Endodermal cell (in vitro differentiated cells): ENCODE results near the gene RNPS1. TPM values are rescaled to one million over a fixed set of nuclear protein-coding genes. Genes with fewer than 3 reads are reported as not detected.

Experiments
- DNase-seq: peaks from one replicate; pipeline ENCODE4 v3.0.0-alpha.2; 2017
- H3K27ac ChIP-seq: 2 replicates; pipeline ENCODE4 v1.5.1; 2013; ENCODE audit warnings: mild to moderate bottlenecking, low read depth, low read length, moderate library complexity
- H3K27me3 ChIP-seq: 2 replicates; pipeline ENCODE4 v1.6.1; 2013; ENCODE audit warnings: mild to moderate bottlenecking, low read length, moderate library complexity; ENCODE audit not compliant: insufficient read depth, control insufficient read depth, poor library complexity, severe bottlenecking
- H3K36me3 ChIP-seq: 2 replicates; pipeline ENCODE4 v1.7.0; 2013; ENCODE audit warnings: mild to moderate bottlenecking, low read length, moderate library complexity; ENCODE audit not compliant: control insufficient read depth, insufficient read depth
- H3K4me1 ChIP-seq: one replicate; pipeline ENCODE4 v1.7.0; 2013; ENCODE audit warnings: low read length; ENCODE audit not compliant: control insufficient read depth, insufficient read depth
- H3K4me3 ChIP-seq: 2 replicates; pipeline ENCODE4 v1.5.1; 2013; ENCODE audit warnings: mild to moderate bottlenecking, low read length, moderate library complexity
- H3K9ac ChIP-seq: 2 replicates; pipeline ENCODE4 v1.6.1; 2013; ENCODE audit warnings: mild to moderate bottlenecking, low read length, moderate library complexity; ENCODE audit not compliant: poor library complexity, severe bottlenecking; ENCODE audit errors: extremely low read depth
- H3K9me3 ChIP-seq: 2 replicates; pipeline ENCODE4 v1.6.1; 2013; ENCODE audit warnings: mild to moderate bottlenecking, low read length, moderate library complexity; ENCODE audit not compliant: control insufficient read depth
- H3K27ac Mint-ChIP-seq: 2 replicates; pipeline ENCODE4 v1.8.0; 2020; ENCODE audit warnings: mixed read lengths
- H3K27me3 Mint-ChIP-seq: 2 replicates; pipeline ENCODE4 v1.8.0; 2021; ENCODE audit warnings: mild to moderate bottlenecking, mixed read lengths; ENCODE audit not compliant: insufficient read depth
- H3K36me3 Mint-ChIP-seq: 2 replicates; pipeline ENCODE4 v1.8.0; 2020; ENCODE audit warnings: low read depth, mixed read lengths
- H3K4me1 Mint-ChIP-seq: 2 replicates; pipeline ENCODE4 v1.8.0; 2020; ENCODE audit warnings: mixed read lengths
- H3K4me3 Mint-ChIP-seq: 2 replicates; pipeline ENCODE4 v1.8.0; 2020; ENCODE audit warnings: mild to moderate bottlenecking, moderate library complexity, mixed read lengths
- H3K9me3 Mint-ChIP-seq: 2 replicates; pipeline ENCODE4 v1.8.0; 2020; ENCODE audit warnings: mild to moderate bottlenecking, mixed read lengths
- WGBS, 2 experiments: methylation state at CpG; one replicate each; pipeline versions ENCODE4 v1.1.5 to v1.1.7; 2013; ENCODE audit warnings: missing lambda C conversion rate in 2 of 2, mixed read lengths in 1 of 2; ENCODE audit not compliant: insufficient coverage in 1 of 2, insufficient read length in 1 of 2; 5-methylcytosine and 5-hydroxymethylcytosine counted together
- total RNA-seq, 2 donors: library from RNA; stranded (reverse); fragmentation: NEBNext Ultra II Directional in 1 of 2; extraction: Animal tissue kit (Norgen Biotek cat#: 25700) in 1 of 2; gene quantifications; 2 replicates in 1 of 2; 3 replicates in 1 of 2; pipeline ENCODE4 v1.2.1, GENCODE V29; 2021
- TF ChIP-seq, protein P1 (sequence below): fragments of 200-600 bp; sonication (generic); conservative IDR thresholded peaks from 2 replicates; pipeline ENCODE4 v1.5.0; 2021; ENCODE audit warnings: antibody characterized with exemption, mild to moderate bottlenecking

The RNPS1 gene
- total RNA-seq, 2 donors from 2014 or later: 273 to 289 TPM

DNA sequence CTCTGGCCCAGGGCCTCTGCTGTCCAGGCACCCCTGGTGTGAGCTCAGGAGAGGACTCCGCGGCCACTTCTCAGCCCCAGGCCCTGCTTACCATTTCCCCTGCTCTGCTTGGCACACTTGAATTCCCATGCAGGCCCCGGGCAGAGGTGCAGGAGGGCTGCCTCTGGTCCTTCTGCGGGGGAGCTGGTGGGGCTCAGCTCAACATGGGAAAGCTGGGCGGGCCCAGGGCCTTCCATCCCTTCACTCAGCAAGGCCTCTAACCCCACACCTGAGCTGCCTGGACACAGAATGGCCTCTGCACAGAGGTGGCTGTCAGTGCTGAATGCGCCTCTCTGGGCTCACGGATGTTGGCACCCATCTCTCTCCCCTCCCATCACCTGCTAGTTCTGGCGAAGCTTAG, 12.5 kb upstream of the RNPS1 start:
- Mint-ChIP-seq H3K4me3 (no peak overlapping the region), H3K9me3 (no peaks in the 10 kb centered on the region), H3K36me3 (no peaks in the 10 kb centered on the region), H3K27me3 (peaks cover 2% of the 10 kb centered on the region), H3K27ac (no peak overlapping the region), H3K4me1 (no peaks in the 10 kb centered on the region)
- Histone ChIP-seq H3K4me3 (no peak overlapping the region), H3K9me3 (no peaks in the 10 kb centered on the region), H3K9ac (no peak overlapping the region), H3K27me3 (no peaks in the 10 kb centered on the region), H3K36me3 (no peaks in the 10 kb centered on the region), H3K27ac (no peak overlapping the region), H3K4me1 (no peaks in the 10 kb centered on the region)
- WGBS, 2 experiments: 89 to 95% methylated on average over 5 to 8 of the region's 8 CpGs
- TF ChIP-seq, protein P1, sequence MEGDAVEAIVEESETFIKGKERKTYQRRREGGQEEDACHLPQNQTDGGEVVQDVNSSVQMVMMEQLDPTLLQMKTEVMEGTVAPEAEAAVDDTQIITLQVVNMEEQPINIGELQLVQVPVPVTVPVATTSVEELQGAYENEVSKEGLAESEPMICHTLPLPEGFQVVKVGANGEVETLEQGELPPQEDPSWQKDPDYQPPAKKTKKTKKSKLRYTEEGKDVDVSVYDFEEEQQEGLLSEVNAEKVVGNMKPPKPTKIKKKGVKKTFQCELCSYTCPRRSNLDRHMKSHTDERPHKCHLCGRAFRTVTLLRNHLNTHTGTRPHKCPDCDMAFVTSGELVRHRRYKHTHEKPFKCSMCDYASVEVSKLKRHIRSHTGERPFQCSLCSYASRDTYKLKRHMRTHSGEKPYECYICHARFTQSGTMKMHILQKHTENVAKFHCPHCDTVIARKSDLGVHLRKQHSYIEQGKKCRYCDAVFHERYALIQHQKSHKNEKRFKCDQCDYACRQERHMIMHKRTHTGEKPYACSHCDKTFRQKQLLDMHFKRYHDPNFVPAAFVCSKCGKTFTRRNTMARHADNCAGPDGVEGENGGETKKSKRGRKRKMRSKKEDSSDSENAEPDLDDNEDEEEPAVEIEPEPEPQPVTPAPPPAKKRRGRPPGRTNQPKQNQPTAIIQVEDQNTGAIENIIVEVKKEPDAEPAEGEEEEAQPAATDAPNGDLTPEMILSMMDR: no peak
- DNase-seq: peak; percentile 38

DNA sequence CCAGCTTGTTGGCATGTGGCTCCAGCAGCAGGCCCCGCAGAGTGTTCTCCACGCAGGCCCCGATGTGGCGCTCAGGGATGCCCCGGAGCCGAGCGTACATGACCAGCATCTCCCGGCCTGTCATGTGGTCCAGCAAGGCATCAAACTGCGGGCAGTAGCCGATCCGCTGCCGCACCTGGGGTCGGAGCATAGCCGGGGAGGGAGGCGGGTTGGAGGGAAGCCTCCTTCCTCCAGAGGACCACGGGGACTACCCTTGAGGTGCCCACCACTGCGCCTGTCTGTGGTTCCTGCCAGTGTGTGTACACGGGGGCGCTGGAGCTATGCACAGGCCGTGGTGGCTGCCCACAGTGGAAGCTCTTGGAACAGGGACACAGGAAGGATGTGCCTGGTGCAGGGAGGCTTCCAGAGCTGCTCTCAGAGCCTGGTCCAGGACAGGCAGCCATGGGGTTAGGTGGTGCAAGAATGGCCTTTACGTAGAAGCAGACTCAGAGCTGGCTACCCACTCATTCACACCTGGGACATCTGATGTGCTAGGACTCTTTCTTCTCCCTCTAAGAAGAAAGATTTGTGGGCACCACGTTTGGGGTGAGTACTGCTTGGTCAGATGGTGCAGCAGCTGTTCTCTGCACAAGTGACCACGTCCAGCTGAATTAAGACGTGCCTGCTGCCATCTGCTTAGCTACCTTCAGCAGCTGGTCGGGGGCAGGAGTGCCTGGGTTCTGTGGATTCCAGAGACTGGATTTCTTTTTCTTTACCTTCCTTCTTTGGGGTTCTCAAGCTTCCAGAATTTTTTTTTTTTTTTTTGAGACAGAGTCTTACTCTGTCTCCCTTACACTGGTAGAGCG, 11.3 kb upstream of the RNPS1 start:
- no peaks in the 10 kb centered on the region for H3K36me3 Mint-ChIP-seq
- no peaks in the 10 kb centered on the region for H3K27me3 ChIP-seq
- no peaks in the 10 kb centered on the region for H3K4me1 ChIP-seq
- peaks cover 2% of the 10 kb centered on the region for H3K27me3 Mint-ChIP-seq
- no peaks in the 10 kb centered on the region for H3K36me3 ChIP-seq
- DNase-seq: peak; percentile 36
- H3K27ac Mint-ChIP-seq: no peak overlapping the region
- 89 to 91% methylated on average over 20 to 26 of the region's 26 CpGs for WGBS, 2 experiments
- H3K9me3 ChIP-seq: no peaks in the 10 kb centered on the region
- no peak overlapping the region for H3K4me3 ChIP-seq
- H3K27ac ChIP-seq: no peak overlapping the region
- H3K9me3 Mint-ChIP-seq: no peaks in the 10 kb centered on the region
- H3K4me3 Mint-ChIP-seq: no peak overlapping the region
- no peak overlapping the region for H3K9ac ChIP-seq
- H3K4me1 Mint-ChIP-seq: no peaks in the 10 kb centered on the region
- TF ChIP-seq, protein P1: no peak

DNA sequence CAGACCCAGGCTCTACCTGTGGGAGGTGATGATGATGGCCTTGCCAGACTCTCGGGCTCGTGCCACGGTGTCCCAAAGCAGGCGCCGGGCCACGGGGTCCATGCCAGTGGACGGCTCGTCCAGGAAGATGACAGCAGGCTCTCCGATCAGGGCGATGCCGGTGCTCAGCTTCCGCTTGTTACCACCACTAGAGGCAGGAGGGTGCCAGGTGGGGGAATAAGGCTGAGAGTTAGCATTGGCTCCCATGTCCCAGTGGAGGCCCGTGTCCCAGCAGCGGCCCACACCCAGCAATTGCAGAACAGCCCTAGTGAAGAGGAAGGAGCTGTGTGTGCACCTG, 10.3 kb upstream of the RNPS1 start:
- H3K36me3 ChIP-seq: no peaks in the 10 kb centered on the region
- no peaks in the 10 kb centered on the region for H3K9me3 ChIP-seq
- WGBS, 2 experiments: 89% methylated on average over 11 to 14 of the region's 14 CpGs
- no peak overlapping the region for H3K4me3 ChIP-seq
- Mint-ChIP-seq H3K9me3 (no peaks in the 10 kb centered on the region), H3K4me3 (no peak overlapping the region), H3K27me3 (peaks cover 2% of the 10 kb centered on the region), H3K27ac (no peak overlapping the region), H3K36me3 (peaks cover 2% of the 10 kb centered on the region), H3K4me1 (no peaks in the 10 kb centered on the region)
- H3K27me3 ChIP-seq: no peaks in the 10 kb centered on the region
- H3K9ac ChIP-seq: no peak overlapping the region
- TF ChIP-seq, protein P1: peak; percentile 65
- no peak overlapping the region for H3K27ac ChIP-seq
- H3K4me1 ChIP-seq: no peaks in the 10 kb centered on the region
- DNase-seq: peak; percentile 77
